H9 (cell line): ENCODE measurements around the gene WDR37. TPM values are rescaled to one million over a fixed set of nuclear protein-coding genes. Genes with fewer than 3 reads are reported as not detected.

Experiments
- DNase-seq: peaks from one replicate; pipeline ENCODE4 v3.0.0-alpha.2; 2017
- H2AFZ ChIP-seq: one replicate; pipeline ENCODE4 v1.6.1; 2013; ENCODE audit warnings: mild to moderate bottlenecking, low read length, control low read depth, moderate library complexity
- H2AK5ac ChIP-seq: 2 replicates; pipeline ENCODE4 v1.6.1; 2013; ENCODE audit warnings: low read length, control low read depth, mixed read lengths; ENCODE audit not compliant: insufficient read length
- H2BK120ac ChIP-seq: one replicate; pipeline ENCODE4 v1.6.1; 2013; ENCODE audit warnings: low read depth, mild to moderate bottlenecking, low read length, control low read depth, inconsistent platforms; ENCODE audit not compliant: poor library complexity, severe bottlenecking
- H2BK12ac ChIP-seq: 2 replicates; pipeline ENCODE4 v1.6.1; 2013; ENCODE audit warnings: low read length, control low read depth, mixed read lengths, low read depth; ENCODE audit not compliant: insufficient read length
- H2BK15ac ChIP-seq: 2 replicates; pipeline ENCODE4 v1.6.1; 2013; ENCODE audit warnings: low read depth, low read length, control low read depth
- H2BK20ac ChIP-seq: one replicate; pipeline ENCODE4 v1.6.1; 2013; ENCODE audit warnings: low read depth, mild to moderate bottlenecking, low read length, control low read depth, inconsistent platforms; ENCODE audit not compliant: poor library complexity, severe bottlenecking
- H2BK5ac ChIP-seq: 2 replicates; pipeline ENCODE4 v1.6.1; 2013; ENCODE audit warnings: low read length, control low read depth, mixed read lengths; ENCODE audit not compliant: insufficient read length
- H3K14ac ChIP-seq: 2 replicates; pipeline ENCODE4 v1.6.1; 2013; ENCODE audit warnings: low read length, control low read depth; ENCODE audit not compliant: insufficient read depth
- H3K18ac ChIP-seq: 2 replicates; pipeline ENCODE4 v1.6.1; 2013; ENCODE audit warnings: low read depth, mild to moderate bottlenecking, mixed read lengths, low read length, control low read depth; ENCODE audit not compliant: insufficient read length
- H3K23ac ChIP-seq: 2 replicates; pipeline ENCODE4 v1.6.1; 2013; ENCODE audit warnings: low read length, control low read depth, mixed read lengths, low read depth; ENCODE audit not compliant: insufficient read length
- H3K23me2 ChIP-seq: 2 replicates; pipeline ENCODE4 v1.6.1; 2013; ENCODE audit warnings: low read depth, mild to moderate bottlenecking, mixed read lengths, low read length, control low read depth; ENCODE audit not compliant: insufficient read length, poor library complexity, severe bottlenecking
- H3K27ac ChIP-seq: 2 replicates; pipeline ENCODE4 v1.5.1; 2013; ENCODE audit warnings: low read length, control low read depth, mixed read lengths, low read depth; ENCODE audit not compliant: insufficient read length
- H3K27me3 ChIP-seq: 2 replicates; pipeline ENCODE4 v1.6.1; 2013; ENCODE audit warnings: low read length, control low read depth, inconsistent platforms; ENCODE audit not compliant: insufficient read depth
- H3K4ac ChIP-seq: 2 replicates; pipeline ENCODE4 v1.6.1; 2013; ENCODE audit warnings: low read depth, mild to moderate bottlenecking, control low read depth, inconsistent platforms, low read length, moderate library complexity
- H3K4me1 ChIP-seq: 2 replicates; pipeline ENCODE4 v1.6.1; 2013; ENCODE audit warnings: low read length, control low read depth, inconsistent platforms; ENCODE audit not compliant: insufficient read depth
- H3K4me2 ChIP-seq: 2 replicates; pipeline ENCODE4 v1.6.1; 2013; ENCODE audit warnings: low read length, control low read depth, mixed read lengths; ENCODE audit not compliant: insufficient read length, insufficient read depth
- H3K56ac ChIP-seq: 2 replicates; pipeline ENCODE4 v1.6.1; 2013; ENCODE audit warnings: low read depth, mild to moderate bottlenecking, mixed read lengths, low read length, control low read depth; ENCODE audit not compliant: insufficient read length
- H3K79me1 ChIP-seq: 2 replicates; pipeline ENCODE4 v1.6.1; 2013; ENCODE audit warnings: low read depth, mild to moderate bottlenecking, moderate library complexity, low read length, control low read depth, inconsistent platforms; ENCODE audit not compliant: insufficient read depth, poor library complexity, severe bottlenecking
- H3K79me2 ChIP-seq: 2 replicates; pipeline ENCODE4 v1.6.1; 2013; ENCODE audit warnings: low read length, control low read depth, inconsistent platforms; ENCODE audit not compliant: insufficient read depth
- H3K9ac ChIP-seq: 2 replicates; pipeline ENCODE4 v1.6.1; 2013; ENCODE audit warnings: low read length, control low read depth, mixed read lengths; ENCODE audit not compliant: insufficient read length; ENCODE audit errors: extremely low read depth
- H3K9me3 ChIP-seq: one replicate; pipeline ENCODE4 v1.6.1; 2013; ENCODE audit warnings: low read depth, low read length, inconsistent platforms; ENCODE audit not compliant: control insufficient read depth
- H3T11ph ChIP-seq: one replicate; pipeline ENCODE4 v1.6.1; 2013; ENCODE audit warnings: mild to moderate bottlenecking, low read length, control low read depth, inconsistent platforms
- H4K20me1 ChIP-seq: one replicate; pipeline ENCODE4 v1.6.1; 2013; ENCODE audit not compliant: control insufficient read depth, insufficient read length, insufficient read depth
- H4K5ac ChIP-seq: 2 replicates; pipeline ENCODE4 v1.6.1; 2013; ENCODE audit warnings: low read depth, mild to moderate bottlenecking, mixed read lengths, low read length, control low read depth; ENCODE audit not compliant: insufficient read length
- H4K8ac ChIP-seq: replicated peaks from 2 replicates; pipeline ENCODE4 v1.6.1; 2013; ENCODE audit warnings: low read length, control low read depth, mixed read lengths, low read depth; ENCODE audit not compliant: insufficient read length
- H4K91ac ChIP-seq: 2 replicates; pipeline ENCODE4 v1.6.1; 2013; ENCODE audit warnings: low read depth, mild to moderate bottlenecking, moderate library complexity, mixed read lengths, low read length, control low read depth; ENCODE audit not compliant: insufficient read length
- H3K27ac Mint-ChIP-seq, 3 experiments: 2 replicates in 2 of 3; 3 replicates in 1 of 3; pipeline ENCODE4 v1.8.0; 2020 to 2021; ENCODE audit warnings: mixed read lengths in 3 of 3, mild to moderate bottlenecking in 1 of 3, moderate library complexity in 1 of 3
- H3K27me3 Mint-ChIP-seq: 2 replicates; pipeline ENCODE4 v1.8.0; 2021; ENCODE audit warnings: low read depth, mild to moderate bottlenecking, moderate library complexity, mixed read lengths
- H3K36me3 Mint-ChIP-seq, 3 experiments: 2 replicates in 2 of 3; 3 replicates in 1 of 3; pipeline ENCODE4 v1.8.0; 2020 to 2021; ENCODE audit warnings: low read depth in 3 of 3, mixed read lengths in 3 of 3; ENCODE audit not compliant: insufficient read depth in 1 of 3
- H3K4me1 Mint-ChIP-seq, 2 experiments: 2 replicates each; pipeline ENCODE4 v1.8.0; 2020; ENCODE audit warnings: mixed read lengths in 2 of 2
- H3K4me3 Mint-ChIP-seq, 2 experiments: 2 replicates in 1 of 2; 3 replicates in 1 of 2; pipeline ENCODE4 v1.8.0; 2020 to 2021; ENCODE audit warnings: mild to moderate bottlenecking in 2 of 2, mixed read lengths in 2 of 2, moderate library complexity in 1 of 2
- H3K9me3 Mint-ChIP-seq, 2 experiments: 2 replicates in 1 of 2; 3 replicates in 1 of 2; pipeline ENCODE4 v1.8.0; 2020; ENCODE audit warnings: mild to moderate bottlenecking in 2 of 2, mixed read lengths in 2 of 2, moderate library complexity in 1 of 2
- WGBS: extraction: QIAGEN DNeasy Blood & Tissue Kit; methylation state at CpG from one replicate; pipeline ENCODE4 v1.1.7; 2013; ENCODE audit warnings: missing lambda C conversion rate, low lambda C conversion rate, mixed read lengths; ENCODE audit not compliant: insufficient read length; ENCODE audit errors: extremely low coverage; 5-methylcytosine and 5-hydroxymethylcytosine counted together
- total RNA-seq: library from RNA; stranded (reverse); gene quantifications from 2 replicates; pipeline ENCODE4 v1.2.1, GENCODE V29; 2021
- TF ChIP-seq, protein P1 (sequence below): fragments of 200-600 bp; sonication (generic); conservative IDR thresholded peaks from 3 replicates; pipeline ENCODE4 v1.8.0; 2021; ENCODE audit warnings: antibody characterized with exemption, mild to moderate bottlenecking

The WDR37 gene
- total RNA-seq, 1 experiment from 2014 or later = 13.1 TPM

DNA sequence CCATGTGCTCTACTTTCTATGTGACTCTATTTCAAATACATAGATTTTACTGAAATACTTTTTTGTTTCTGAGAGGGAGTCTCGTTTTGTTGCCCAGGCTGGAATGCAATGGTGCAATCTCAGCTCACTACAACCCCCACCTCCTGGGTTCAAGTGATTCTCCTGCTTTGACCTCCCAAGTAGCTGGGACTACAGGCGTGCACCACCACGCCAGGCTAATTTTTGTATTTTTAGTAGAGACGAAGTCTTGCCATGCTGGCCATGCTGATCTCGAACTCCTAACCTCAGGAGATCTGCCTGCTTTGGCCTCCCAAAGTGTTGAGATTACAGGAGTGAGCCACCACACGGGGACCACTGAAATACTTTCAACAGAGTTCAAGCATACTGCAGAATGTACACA, 10.8 kb upstream of the WDR37 start:
- WGBS = no CpG with 5 or more reads among the region's 6 CpGs
- Histone ChIP-seq H2BK15ac (no peak overlapping the region), H4K8ac (no peak overlapping the region), H2AK5ac (no peak overlapping the region), H3K27ac (no peak overlapping the region), H4K91ac (no peak overlapping the region), H2BK5ac (no peak overlapping the region), H3K4me2 (peak overlapping the region; percentile 58), H3K4me1 (no peaks in the 10 kb centered on the region; the same call in 1 of the 2 replicates), H3K23ac (no peak overlapping the region), H3T11ph (no peak overlapping the region), H3K9me3 (no peaks in the 10 kb centered on the region), H3K9ac (no peak overlapping the region), H3K79me1 (no peaks in the 10 kb centered on the region), H4K20me1 (no peaks in the 10 kb centered on the region), H2BK12ac (no peak overlapping the region), H3K23me2 (peaks cover 5% of the 10 kb centered on the region), H3K18ac (no peak overlapping the region), H3K79me2 (peaks cover 28% of the 10 kb centered on the region), H2BK20ac (no peak overlapping the region), H4K5ac (no peak overlapping the region), H3K14ac (no peak overlapping the region), H3K56ac (no peak overlapping the region), H3K4ac (no peak overlapping the region), H3K27me3 (no peaks in the 10 kb centered on the region), H2BK120ac (no peak overlapping the region), H2AFZ (no peak overlapping the region)
- Mint-ChIP-seq H3K27me3 (no peaks in the 10 kb centered on the region), H3K27ac (peak overlapping the region in 2 of 3 experiments; percentile 82 to 88; a peak in 4 of 7 replicates), H3K4me1 (peaks cover 23 to 25% of the 10 kb centered on the region in 2 experiments), H3K4me3 (peak overlapping the region; percentile 16 to 57; a peak in 4 of 5 replicates), H3K9me3 (no peaks in the 10 kb centered on the region; a peak in 2 of 5 replicates), H3K36me3 (peaks cover 27 to 60% (median 49%) of the 10 kb centered on the region in 3 experiments)
- DNase-seq = no peak
- TF ChIP-seq, protein P1, sequence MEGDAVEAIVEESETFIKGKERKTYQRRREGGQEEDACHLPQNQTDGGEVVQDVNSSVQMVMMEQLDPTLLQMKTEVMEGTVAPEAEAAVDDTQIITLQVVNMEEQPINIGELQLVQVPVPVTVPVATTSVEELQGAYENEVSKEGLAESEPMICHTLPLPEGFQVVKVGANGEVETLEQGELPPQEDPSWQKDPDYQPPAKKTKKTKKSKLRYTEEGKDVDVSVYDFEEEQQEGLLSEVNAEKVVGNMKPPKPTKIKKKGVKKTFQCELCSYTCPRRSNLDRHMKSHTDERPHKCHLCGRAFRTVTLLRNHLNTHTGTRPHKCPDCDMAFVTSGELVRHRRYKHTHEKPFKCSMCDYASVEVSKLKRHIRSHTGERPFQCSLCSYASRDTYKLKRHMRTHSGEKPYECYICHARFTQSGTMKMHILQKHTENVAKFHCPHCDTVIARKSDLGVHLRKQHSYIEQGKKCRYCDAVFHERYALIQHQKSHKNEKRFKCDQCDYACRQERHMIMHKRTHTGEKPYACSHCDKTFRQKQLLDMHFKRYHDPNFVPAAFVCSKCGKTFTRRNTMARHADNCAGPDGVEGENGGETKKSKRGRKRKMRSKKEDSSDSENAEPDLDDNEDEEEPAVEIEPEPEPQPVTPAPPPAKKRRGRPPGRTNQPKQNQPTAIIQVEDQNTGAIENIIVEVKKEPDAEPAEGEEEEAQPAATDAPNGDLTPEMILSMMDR = no peak
